ENCODE measurements around the gene ARPC5. TPM values are rescaled to one million over a fixed set of nuclear protein-coding genes. Genes with fewer than 3 reads are reported as not detected.

The ARPC5 gene
- polyA plus RNA-seq, 2 of the 4 experiments (the other 2 are of a cell fraction) = 189 to 198 TPM

DNA sequence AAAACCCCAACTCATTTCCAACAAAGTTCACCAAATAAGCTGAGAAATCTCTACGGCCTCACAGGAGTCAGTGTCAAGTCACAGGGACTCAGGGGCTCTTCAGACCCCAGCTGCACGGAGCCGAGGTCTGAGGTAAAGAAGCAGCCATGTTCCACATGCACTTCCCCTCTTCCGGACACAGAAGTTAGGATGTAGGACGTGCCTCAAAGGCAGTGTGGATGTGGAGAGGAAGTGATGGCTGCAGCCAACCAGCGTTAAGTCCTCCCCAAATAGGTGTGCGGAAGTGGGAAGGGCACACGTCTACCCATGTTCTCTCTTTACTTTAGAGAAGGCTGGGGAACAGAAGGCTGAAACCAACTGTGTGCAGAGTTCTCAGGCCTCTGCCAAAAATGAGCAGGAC is 30.8 kb downstream of the ARPC5 start:
- Histone ChIP-seq H3K9me3 (no peaks in the 10 kb centered on the region), H3K27ac (no peak overlapping the region), H3K4me2 (no peak overlapping the region), H3K4me3 (no peak overlapping the region), H3K4me1 (peaks cover 29% of the 10 kb centered on the region)
- DNase-seq (ENCODE audit: low read depth in 1 of 2, low spot score in 1 of 2) = no peak
- no peak for FAIRE-seq
- ChIA-PET CTCF (interaction anchor here (1.0 to 1.6 kb wide), 4 partner anchors 18 to 134 kb away, joined by 3 to 4 read pairs (median 3); no protein-coding TSS in a partner anchor), POLR2A (no interaction called here)
- TF ChIP-seq HDAC2 (IDR thresholded peaks at IDR 0.05) = no peak
- no peak for TF ChIP-seq NR3C1 (IDR thresholded peaks at IDR 0.05)
- TF ChIP-seq FOSL2 (IDR thresholded peaks at IDR 0.05) = no peak
- no peak for TF ChIP-seq FOSL2 (CRISPR knock-in tag; IDR thresholded peaks at IDR 0.05)
- TF ChIP-seq JUNB (IDR thresholded peaks at IDR 0.05) = no peak
- TF ChIP-seq ZC3H11A (IDR thresholded peaks at IDR 0.05) = no peak
- no peak for TF ChIP-seq RAD21 (conservative IDR thresholded peaks at IDR 0.05 in 1 of 2, IDR thresholded peaks at IDR 0.05 in 1 of 2)
- TF ChIP-seq, protein P1, sequence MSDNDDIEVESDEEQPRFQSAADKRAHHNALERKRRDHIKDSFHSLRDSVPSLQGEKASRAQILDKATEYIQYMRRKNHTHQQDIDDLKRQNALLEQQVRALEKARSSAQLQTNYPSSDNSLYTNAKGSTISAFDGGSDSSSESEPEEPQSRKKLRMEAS (IDR thresholded peaks at IDR 0.05) = no peak
- ATAC-seq = no peak
- 86% methylated on average over 8 of the region's 8 CpGs for WGBS (ENCODE audit: missing lambda C conversion rate)

DNA sequence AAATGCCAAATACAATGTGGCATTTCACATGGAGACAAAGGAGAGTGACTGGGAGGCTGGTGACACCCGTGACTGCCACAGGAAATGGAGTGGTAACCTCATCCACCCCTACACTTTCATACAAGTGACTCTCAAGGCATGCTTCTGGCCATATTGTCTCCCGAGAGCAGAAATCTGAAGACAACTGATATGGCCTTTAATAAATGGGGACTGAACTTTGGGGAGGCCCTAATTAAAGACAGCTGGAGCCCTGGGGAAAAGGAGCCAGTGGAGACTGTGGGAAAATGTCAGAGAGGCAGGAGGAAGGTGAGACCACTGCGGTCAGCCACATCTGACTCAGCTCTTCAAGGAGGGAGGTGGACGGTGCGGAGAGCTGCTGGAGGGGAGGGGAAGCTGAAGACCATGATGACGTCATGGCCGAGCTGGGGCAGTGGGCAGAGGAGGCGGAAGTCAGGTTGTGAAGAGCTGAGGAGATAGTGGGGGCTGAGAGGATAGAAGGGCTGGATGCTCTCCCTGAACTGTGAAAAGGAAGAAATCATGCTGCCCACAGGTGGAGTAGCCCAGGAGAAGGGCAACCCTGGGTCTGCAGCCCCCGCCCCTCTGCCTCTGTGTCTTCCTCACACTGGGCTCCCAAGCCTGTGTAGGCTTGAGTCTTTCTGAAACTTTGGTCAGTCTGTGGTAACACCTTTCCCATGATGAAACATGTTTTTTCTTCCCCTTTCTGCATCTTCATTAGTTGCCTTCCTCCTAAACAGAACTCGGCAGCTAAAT is 31.4 kb downstream of the ARPC5 start:
- ChIA-PET CTCF (interaction anchor here (0.8 to 1.2 kb wide), 4 partner anchors 18 to 285 kb away, joined by 3 to 4 read pairs (median 3); no protein-coding TSS in a partner anchor), POLR2A (no interaction called here)
- Histone ChIP-seq H3K4me2 (no peak overlapping the region), H3K4me1 (peaks cover 23% of the 10 kb centered on the region; the same call in 2 of the 3 replicates), H3K9me3 (no peaks in the 10 kb centered on the region), H3K4me3 (no peak overlapping the region), H3K27ac (no peak overlapping the region)
- no peak for FAIRE-seq
- DNase-seq (ENCODE audit: low read depth in 1 of 2, low spot score in 1 of 2) = no peak
- 80% methylated on average over 10 of the region's 10 CpGs for WGBS (ENCODE audit: missing lambda C conversion rate)
- no peak for ATAC-seq
- TF ChIP-seq RNF2 (IDR thresholded peaks at IDR 0.05; ENCODE audit: borderline replicate concordance, low read depth) (no peak), JUNB (IDR thresholded peaks at IDR 0.05) (no peak), FOSB (CRISPR knock-in tag; IDR thresholded peaks at IDR 0.05) (no peak), HOXB13 (CRISPR knock-in tag; IDR thresholded peaks at IDR 0.05; ENCODE audit: low read depth) (no peak), ZC3H11A (IDR thresholded peaks at IDR 0.05) (no peak), MAZ (IDR thresholded peaks at IDR 0.05; ENCODE audit: borderline replicate concordance, low read depth, low read length) (no peak), ESRRA (IDR thresholded peaks at IDR 0.05; ENCODE audit: borderline replicate concordance, low read length) (no peak), HOXA7 (CRISPR knock-in tag; IDR thresholded peaks at IDR 0.05) (no peak), CEBPB (IDR thresholded peaks at IDR 0.05) (no peak)
- TF ChIP-seq, protein P2, sequence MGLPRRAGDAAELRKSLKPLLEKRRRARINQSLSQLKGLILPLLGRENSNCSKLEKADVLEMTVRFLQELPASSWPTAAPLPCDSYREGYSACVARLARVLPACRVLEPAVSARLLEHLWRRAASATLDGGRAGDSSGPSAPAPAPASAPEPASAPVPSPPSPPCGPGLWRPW (IDR thresholded peaks at IDR 0.05) = no peak
- TF ChIP-seq, protein P3, sequence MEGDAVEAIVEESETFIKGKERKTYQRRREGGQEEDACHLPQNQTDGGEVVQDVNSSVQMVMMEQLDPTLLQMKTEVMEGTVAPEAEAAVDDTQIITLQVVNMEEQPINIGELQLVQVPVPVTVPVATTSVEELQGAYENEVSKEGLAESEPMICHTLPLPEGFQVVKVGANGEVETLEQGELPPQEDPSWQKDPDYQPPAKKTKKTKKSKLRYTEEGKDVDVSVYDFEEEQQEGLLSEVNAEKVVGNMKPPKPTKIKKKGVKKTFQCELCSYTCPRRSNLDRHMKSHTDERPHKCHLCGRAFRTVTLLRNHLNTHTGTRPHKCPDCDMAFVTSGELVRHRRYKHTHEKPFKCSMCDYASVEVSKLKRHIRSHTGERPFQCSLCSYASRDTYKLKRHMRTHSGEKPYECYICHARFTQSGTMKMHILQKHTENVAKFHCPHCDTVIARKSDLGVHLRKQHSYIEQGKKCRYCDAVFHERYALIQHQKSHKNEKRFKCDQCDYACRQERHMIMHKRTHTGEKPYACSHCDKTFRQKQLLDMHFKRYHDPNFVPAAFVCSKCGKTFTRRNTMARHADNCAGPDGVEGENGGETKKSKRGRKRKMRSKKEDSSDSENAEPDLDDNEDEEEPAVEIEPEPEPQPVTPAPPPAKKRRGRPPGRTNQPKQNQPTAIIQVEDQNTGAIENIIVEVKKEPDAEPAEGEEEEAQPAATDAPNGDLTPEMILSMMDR (IDR thresholded peaks at IDR 0.05) = no peak

DNA sequence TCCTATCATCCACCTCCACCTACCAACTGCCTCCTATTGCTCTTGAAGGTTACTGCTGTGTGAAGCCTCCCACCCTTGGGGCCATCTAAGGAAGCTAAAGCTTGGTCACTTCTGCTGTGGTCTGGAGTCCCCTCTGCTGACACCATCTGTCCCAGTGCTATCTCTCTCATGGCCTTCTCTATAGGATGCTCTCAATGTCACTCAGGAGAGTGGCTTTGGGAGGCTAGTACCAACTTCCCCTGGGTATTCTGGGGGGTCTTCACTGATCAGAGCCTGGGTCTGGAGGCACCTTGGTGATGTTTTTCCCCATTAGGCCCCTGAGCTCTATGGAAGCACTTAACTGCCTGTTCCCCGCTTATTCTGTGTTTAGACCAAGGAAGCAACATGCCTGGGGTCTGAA is 33.1 kb downstream of the ARPC5 start:
- FAIRE-seq (no peak), DNase-seq (ENCODE audit: low read depth in 1 of 2, low spot score in 1 of 2) (no peak)
- CTCF ChIA-PET = interaction anchor here (1.1 kb wide), 1 partner anchor 15 kb away, joined by 3 read pairs; no protein-coding TSS in a partner anchor
- no peak for TF ChIP-seq NPAS2 (CRISPR knock-in tag; IDR thresholded peaks at IDR 0.05; ENCODE audit: borderline replicate concordance)
- TF ChIP-seq SMC3 (IDR thresholded peaks at IDR 0.05) = no peak
- no peak for TF ChIP-seq JUN (IDR thresholded peaks at IDR 0.05)
- no peak for TF ChIP-seq NFE2L2 (conservative IDR thresholded peaks at IDR 0.05; ENCODE audit: low read length)
- TF ChIP-seq MAFK (IDR thresholded peaks at IDR 0.05; ENCODE audit: partially characterized antibody) = no peak
- no peak for TF ChIP-seq HEYL (CRISPR knock-in tag; IDR thresholded peaks at IDR 0.05)
- TF ChIP-seq, protein P4, sequence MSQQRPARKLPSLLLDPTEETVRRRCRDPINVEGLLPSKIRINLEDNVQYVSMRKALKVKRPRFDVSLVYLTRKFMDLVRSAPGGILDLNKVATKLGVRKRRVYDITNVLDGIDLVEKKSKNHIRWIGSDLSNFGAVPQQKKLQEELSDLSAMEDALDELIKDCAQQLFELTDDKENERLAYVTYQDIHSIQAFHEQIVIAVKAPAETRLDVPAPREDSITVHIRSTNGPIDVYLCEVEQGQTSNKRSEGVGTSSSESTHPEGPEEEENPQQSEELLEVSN (IDR thresholded peaks at IDR 0.05; ENCODE audit: borderline replicate concordance, low read depth) = no peak
- TF ChIP-seq, protein P3 (IDR thresholded peaks at IDR 0.05) = no peak
- TF ChIP-seq, protein P5, sequence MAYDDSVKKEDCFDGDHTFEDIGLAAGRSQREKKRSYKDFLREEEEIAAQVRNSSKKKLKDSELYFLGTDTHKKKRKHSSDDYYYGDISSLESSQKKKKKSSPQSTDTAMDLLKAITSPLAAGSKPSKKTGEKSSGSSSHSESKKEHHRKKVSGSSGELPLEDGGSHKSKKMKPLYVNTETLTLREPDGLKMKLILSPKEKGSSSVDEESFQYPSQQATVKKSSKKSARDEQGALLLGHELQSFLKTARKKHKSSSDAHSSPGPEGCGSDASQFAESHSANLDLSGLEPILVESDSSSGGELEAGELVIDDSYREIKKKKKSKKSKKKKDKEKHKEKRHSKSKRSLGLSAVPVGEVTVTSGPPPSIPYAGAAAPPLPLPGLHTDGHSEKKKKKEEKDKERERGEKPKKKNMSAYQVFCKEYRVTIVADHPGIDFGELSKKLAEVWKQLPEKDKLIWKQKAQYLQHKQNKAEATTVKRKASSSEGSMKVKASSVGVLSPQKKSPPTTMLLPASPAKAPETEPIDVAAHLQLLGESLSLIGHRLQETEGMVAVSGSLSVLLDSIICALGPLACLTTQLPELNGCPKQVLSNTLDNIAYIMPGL (CRISPR knock-in tag; IDR thresholded peaks at IDR 0.05; ENCODE audit: borderline replicate concordance) = no peak
- no peak for TF ChIP-seq HOXA7 (CRISPR knock-in tag; IDR thresholded peaks at IDR 0.05)
- TF ChIP-seq, protein P6, sequence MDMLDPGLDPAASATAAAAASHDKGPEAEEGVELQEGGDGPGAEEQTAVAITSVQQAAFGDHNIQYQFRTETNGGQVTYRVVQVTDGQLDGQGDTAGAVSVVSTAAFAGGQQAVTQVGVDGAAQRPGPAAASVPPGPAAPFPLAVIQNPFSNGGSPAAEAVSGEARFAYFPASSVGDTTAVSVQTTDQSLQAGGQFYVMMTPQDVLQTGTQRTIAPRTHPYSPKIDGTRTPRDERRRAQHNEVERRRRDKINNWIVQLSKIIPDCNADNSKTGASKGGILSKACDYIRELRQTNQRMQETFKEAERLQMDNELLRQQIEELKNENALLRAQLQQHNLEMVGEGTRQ (IDR thresholded peaks at IDR 0.05) = no peak

More for the DNA sequence above, 33.1 kb downstream of the ARPC5 start:
- Histone ChIP-seq H3K4me3 (no peak overlapping the region), H3K9me3 (no peaks in the 10 kb centered on the region), H3K4me2 (no peak overlapping the region), H3K27ac (no peak overlapping the region), H3K4me1 (peaks cover 8% of the 10 kb centered on the region; the same call in 2 of the 3 replicates)
- POLR2A ChIA-PET = no interaction called here
- 100% methylated on average over 1 of the region's 1 CpG for WGBS (ENCODE audit: missing lambda C conversion rate)
- no peak for ATAC-seq

Measured in A549 (cell line).